ENCODE data around the gene KPNA1.

KPNA1 gene

GRCh38 chr3:122514123-122515019, at the start of gene KPNA1:
TSS of gene KPNA1 (minus strand) at chr3:122514939. CDS start at chr3:122496565, 18,374 bp downstream.
- peak; percentile 57 to 65 for DNase-seq (ENCODE audit: low read depth in 2 of 2)

GRCh38 chr3:122564155-122564912, 49.6 kb upstream of the KPNA1 start, which contains the start of the genes DTX3L and PARP9:
TSS of gene DTX3L (plus strand) at chr3:122564338. CDS start at chr3:122564427, 89 bp downstream.
TSS of gene PARP9 (minus strand) at chr3:122564300. CDS start at chr3:122559620, 4,680 bp downstream.
- DNase-seq (ENCODE audit: low read depth in 2 of 2), result peak; percentile 33 to 34

GRCh38 chr3:122563717-122564025, 48.9 kb upstream of the KPNA1 start:
- no peak for DNase-seq (ENCODE audit: low read depth in 2 of 2)

GRCh38 chr3:122562923-122563716, 48.4 kb upstream of the KPNA1 start:
- no peak for DNase-seq (ENCODE audit: low read depth in 2 of 2)

- DNase-seq (ENCODE audit: low read depth in 2 of 2), result no peak
Observed at GRCh38 chr3:122560680-122561079, 45.9 kb upstream of the KPNA1 start.

- no peak for DNase-seq (ENCODE audit: low read depth in 2 of 2)
Observed at GRCh38 chr3:122559906-122560305, 45.2 kb upstream of the KPNA1 start.

GRCh38 chr3:122558605-122559004, 43.9 kb upstream of the KPNA1 start:
- DNase-seq (ENCODE audit: low read depth in 2 of 2), result no peak

- no peak for DNase-seq (ENCODE audit: low read depth in 2 of 2)
Observed at GRCh38 chr3:122557356-122557755, 42.6 kb upstream of the KPNA1 start.

- no peak for DNase-seq (ENCODE audit: low read depth in 2 of 2)
Observed at GRCh38 chr3:122555275-122556071, 40.7 kb upstream of the KPNA1 start.

- DNase-seq (ENCODE audit: low read depth in 2 of 2), result no peak
Observed at GRCh38 chr3:122553171-122553570, 38.4 kb upstream of the KPNA1 start.

- no peak for DNase-seq (ENCODE audit: low read depth in 2 of 2)
Observed at GRCh38 chr3:122548619-122549018, 33.9 kb upstream of the KPNA1 start.

- no peak for DNase-seq (ENCODE audit: low read depth in 2 of 2)
Observed at GRCh38 chr3:122548076-122548475, 33.3 kb upstream of the KPNA1 start.

GRCh38 chr3:122546151-122546550, 31.4 kb upstream of the KPNA1 start:
- DNase-seq (ENCODE audit: low read depth in 2 of 2), result no peak

- DNase-seq (ENCODE audit: low read depth in 2 of 2), result no peak
Observed at GRCh38 chr3:122538956-122539490, 24.3 kb upstream of the KPNA1 start.

- no peak for DNase-seq (ENCODE audit: low read depth in 2 of 2)
Observed at GRCh38 chr3:122536632-122537001, 21.9 kb upstream of the KPNA1 start.

- DNase-seq (ENCODE audit: low read depth in 2 of 2), result no peak
Observed at GRCh38 chr3:122535964-122536631, 21.4 kb upstream of the KPNA1 start.

- no peak for DNase-seq (ENCODE audit: low read depth in 2 of 2)
Observed at GRCh38 chr3:122533931-122534334, 19.2 kb upstream of the KPNA1 start.

GRCh38 chr3:122533480-122533879, 18.7 kb upstream of the KPNA1 start:
- no peak for DNase-seq (ENCODE audit: low read depth in 2 of 2)

- no peak for DNase-seq (ENCODE audit: low read depth in 2 of 2)
Observed at GRCh38 chr3:122530164-122530563, 15.4 kb upstream of the KPNA1 start.

- DNase-seq (ENCODE audit: low read depth in 2 of 2), result no peak
Observed at GRCh38 chr3:122523317-122523716, 8.6 kb upstream of the KPNA1 start.
